IPS-18c (cell line): ENCODE measurements around the gene FRMD3.

ENCODE experiments used
- H3K4me3 ChIP-seq: 2 replicates; pipeline ENCODE4 v1.7.0; 2013; ENCODE audit warnings: low read depth, mild to moderate bottlenecking, low read length, moderate library complexity; ENCODE audit not compliant: insufficient read depth
- H3K9me3 ChIP-seq: one replicate; pipeline ENCODE4 v1.6.1; 2013; ENCODE audit warnings: mild to moderate bottlenecking, low read length, moderate library complexity; ENCODE audit not compliant: control insufficient read depth, insufficient read depth

Gene FRMD3

GRCh38 chr9:83459830-83460229, 78.4 kb downstream of the FRMD3 start:
- Histone ChIP-seq H3K4me3 (no peak overlapping the region), H3K9me3 (no peaks in the 10 kb centered on the region)

GRCh38 chr9:83458530-83458929, 79.7 kb downstream of the FRMD3 start:
- H3K9me3 ChIP-seq, result no peaks in the 10 kb centered on the region
- H3K4me3 ChIP-seq, result no peak overlapping the region

- Histone ChIP-seq H3K9me3 (no peaks in the 10 kb centered on the region), H3K4me3 (no peak overlapping the region)
These were observed 81.2 kb downstream of the FRMD3 start for GRCh38 chr9:83457005-83457404.

- Histone ChIP-seq H3K4me3 (no peak overlapping the region), H3K9me3 (no peaks in the 10 kb centered on the region)
These were observed 82.0 kb downstream of the FRMD3 start for GRCh38 chr9:83456226-83456625.

- Histone ChIP-seq H3K9me3 (no peaks in the 10 kb centered on the region), H3K4me3 (no peak overlapping the region)
These were observed 84.1 kb downstream of the FRMD3 start for GRCh38 chr9:83454076-83454475.

GRCh38 chr9:83451308-83451707, 86.9 kb downstream of the FRMD3 start:
- Histone ChIP-seq H3K9me3 (no peaks in the 10 kb centered on the region), H3K4me3 (no peak overlapping the region)

- H3K9me3 ChIP-seq, result no peaks in the 10 kb centered on the region
These were observed 88.2 kb downstream of the FRMD3 start for GRCh38 chr9:83449983-83450382.

GRCh38 chr9:83449166-83449565, 89.0 kb downstream of the FRMD3 start:
- Histone ChIP-seq H3K9me3 (no peaks in the 10 kb centered on the region), H3K4me3 (no peak overlapping the region)

More at GRCh38 chr9:83449983-83450382, 88.2 kb downstream of the FRMD3 start:
- H3K4me3 ChIP-seq, result no peak overlapping the region

GRCh38 chr9:83448626-83449025, 89.6 kb downstream of the FRMD3 start:
- Histone ChIP-seq H3K9me3 (no peaks in the 10 kb centered on the region), H3K4me3 (no peak overlapping the region)

- Histone ChIP-seq H3K9me3 (no peaks in the 10 kb centered on the region), H3K4me3 (no peak overlapping the region)
These were observed 90.8 kb downstream of the FRMD3 start for GRCh38 chr9:83447351-83447750.

- Histone ChIP-seq H3K4me3 (no peak overlapping the region), H3K9me3 (no peaks in the 10 kb centered on the region)
These were observed 92.4 kb downstream of the FRMD3 start for GRCh38 chr9:83445703-83446265.

GRCh38 chr9:83444110-83444509, 94.1 kb downstream of the FRMD3 start:
- H3K9me3 ChIP-seq, result no peaks in the 10 kb centered on the region

GRCh38 chr9:83441390-83441789, 96.8 kb downstream of the FRMD3 start:
- no peaks in the 10 kb centered on the region for H3K9me3 ChIP-seq

More at GRCh38 chr9:83444110-83444509, 94.1 kb downstream of the FRMD3 start:
- H3K4me3 ChIP-seq, result no peak overlapping the region

GRCh38 chr9:83440641-83441040, 97.6 kb downstream of the FRMD3 start:
- H3K9me3 ChIP-seq, result no peaks in the 10 kb centered on the region
- H3K4me3 ChIP-seq, result no peak overlapping the region

More at GRCh38 chr9:83441390-83441789, 96.8 kb downstream of the FRMD3 start:
- H3K4me3 ChIP-seq, result no peak overlapping the region

GRCh38 chr9:83435301-83435700, 102.9 kb downstream of the FRMD3 start:
- no peak overlapping the region for H3K4me3 ChIP-seq
- peaks cover 2% of the 10 kb centered on the region for H3K9me3 ChIP-seq

- Histone ChIP-seq H3K4me3 (no peak overlapping the region), H3K9me3 (peaks cover 2% of the 10 kb centered on the region)
These were observed 103.9 kb downstream of the FRMD3 start for GRCh38 chr9:83434254-83434653.

- Histone ChIP-seq H3K9me3 (peaks cover 2% of the 10 kb centered on the region), H3K4me3 (no peak overlapping the region)
These were observed 104.4 kb downstream of the FRMD3 start for GRCh38 chr9:83433846-83434245.

GRCh38 chr9:83432877-83433550, 105.2 kb downstream of the FRMD3 start:
- no peak overlapping the region; the same call in 1 of the 2 replicates for H3K4me3 ChIP-seq
- H3K9me3 ChIP-seq, result peaks cover 2% of the 10 kb centered on the region
